ENCODE results near the gene XPR1. TPM values are rescaled to one million over a fixed set of nuclear protein-coding genes. Genes with fewer than 3 reads are reported as not detected.

XPR1 gene
- total RNA-seq, 1 experiment from 2014 or later, result 12.8 TPM

- no peaks in the 10 kb centered on the region for H3K36me3 ChIP-seq
- no peaks in the 10 kb centered on the region for H3K27me3 ChIP-seq
- H3K9me3 ChIP-seq, result no peaks in the 10 kb centered on the region
- no peak for DNase-seq
- H3K4me3 ChIP-seq, result no peak overlapping the region
These were observed 21.9 kb upstream of the XPR1 start for GRCh38 chr1:180609643-180610555.

- Histone ChIP-seq H3K9me3 (no peaks in the 10 kb centered on the region), H3K36me3 (no peaks in the 10 kb centered on the region), H3K27me3 (no peaks in the 10 kb centered on the region), H3K4me3 (no peak overlapping the region)
- no peak for DNase-seq
These were observed 21.2 kb upstream of the XPR1 start for GRCh38 chr1:180610556-180611015.

GRCh38 chr1:180611016-180611930 is 20.5 kb upstream of the XPR1 start:
- Histone ChIP-seq H3K27me3 (no peaks in the 10 kb centered on the region), H3K36me3 (no peaks in the 10 kb centered on the region), H3K9me3 (no peaks in the 10 kb centered on the region), H3K4me3 (no peak overlapping the region)
- no peak for DNase-seq

DNA sequence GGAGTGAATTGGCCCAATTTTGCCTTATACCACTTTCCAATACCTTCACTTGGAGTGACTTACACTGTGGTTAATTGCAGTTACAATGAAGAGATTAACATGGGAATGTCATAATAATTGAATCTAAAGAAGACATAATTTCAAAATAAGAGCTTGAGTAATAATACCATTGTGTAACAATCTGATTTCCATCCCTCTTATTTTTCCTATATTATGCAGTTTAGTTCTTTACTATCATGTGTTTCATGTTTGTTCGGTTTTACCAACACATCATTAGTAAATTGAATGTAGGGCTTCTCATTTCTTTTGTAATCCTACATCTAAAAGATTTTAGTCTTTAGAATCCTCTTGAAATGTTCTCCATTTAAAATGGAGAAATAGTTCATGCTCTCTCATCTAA is 19.2 kb upstream of the XPR1 start:
- no peak overlapping the region for H3K4me3 ChIP-seq
- no peaks in the 10 kb centered on the region for H3K36me3 ChIP-seq
- no peaks in the 10 kb centered on the region for H3K9me3 ChIP-seq
- H3K27me3 ChIP-seq, result no peaks in the 10 kb centered on the region
- DNase-seq, result no peak

DNA sequence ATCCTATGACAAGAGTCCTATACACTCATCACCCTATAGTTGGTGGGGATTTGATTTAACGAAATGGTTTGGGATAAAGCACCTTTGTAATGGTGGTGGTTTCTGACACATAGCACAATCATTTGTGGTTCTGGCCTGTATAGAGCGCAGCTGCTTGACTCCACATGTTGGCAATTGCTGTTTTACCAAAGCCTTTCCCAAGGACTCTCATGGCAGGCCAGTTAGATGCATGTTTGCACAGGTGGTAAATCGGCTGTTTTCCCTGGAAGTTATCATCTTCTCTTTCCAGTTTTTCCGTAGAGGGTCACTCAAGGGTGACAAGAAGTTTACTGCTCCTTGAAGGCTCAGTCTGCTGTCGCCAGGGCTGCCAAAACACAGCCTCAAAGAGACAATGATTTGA is 17.1 kb upstream of the XPR1 start:
- Histone ChIP-seq H3K36me3 (no peaks in the 10 kb centered on the region), H3K9me3 (no peaks in the 10 kb centered on the region), H3K4me3 (no peak overlapping the region), H3K27me3 (no peaks in the 10 kb centered on the region)
- no peak for DNase-seq

DNA sequence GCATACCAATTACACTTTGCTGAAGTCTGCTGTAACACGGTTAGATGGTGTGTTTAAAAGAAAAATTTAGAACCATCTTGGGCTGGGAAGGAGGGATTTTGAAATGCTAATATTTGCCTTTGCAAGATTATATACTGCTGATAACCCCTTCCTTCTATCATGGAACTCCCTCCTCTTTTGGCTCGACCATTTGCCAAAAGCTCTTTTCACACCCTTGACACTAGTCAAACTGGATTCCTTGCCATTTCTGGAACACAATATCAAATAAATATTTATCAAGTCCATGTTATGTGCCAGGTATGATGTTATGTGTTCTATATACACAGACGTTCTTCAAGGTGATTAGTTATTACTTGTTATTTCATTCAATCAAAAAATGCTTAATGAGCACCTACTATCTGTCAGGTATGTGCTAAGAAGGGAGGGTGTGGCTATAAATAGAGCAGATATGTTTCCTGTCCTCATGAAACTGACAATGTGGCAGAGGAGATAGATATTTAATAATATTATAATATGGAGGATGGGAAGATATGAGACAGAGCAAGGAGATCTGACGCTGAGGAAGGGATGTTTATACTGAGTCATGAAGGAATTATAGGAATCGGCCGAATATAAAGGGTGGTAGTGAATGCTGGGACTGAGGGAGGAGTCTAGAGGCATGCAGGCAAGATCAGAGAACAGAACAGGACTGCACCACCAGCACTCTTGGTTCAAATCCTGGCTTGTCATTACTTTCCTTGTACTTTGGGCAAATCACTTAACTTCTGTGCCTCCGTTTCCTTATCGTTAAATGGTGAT is 16.1 kb upstream of the XPR1 start:
- H3K36me3 ChIP-seq, result no peaks in the 10 kb centered on the region
- H3K9me3 ChIP-seq, result no peaks in the 10 kb centered on the region
- H3K27me3 ChIP-seq, result no peaks in the 10 kb centered on the region
- no peak overlapping the region for H3K4me3 ChIP-seq
- DNase-seq, result no peak

GRCh38 chr1:180616439-180616838 is 15.4 kb upstream of the XPR1 start:
- Histone ChIP-seq H3K4me3 (no peak overlapping the region), H3K9me3 (no peaks in the 10 kb centered on the region), H3K27me3 (no peaks in the 10 kb centered on the region), H3K36me3 (no peaks in the 10 kb centered on the region)
- DNase-seq, result peak; percentile 31

- Histone ChIP-seq H3K36me3 (no peaks in the 10 kb centered on the region), H3K9me3 (no peaks in the 10 kb centered on the region), H3K27me3 (no peaks in the 10 kb centered on the region), H3K4me3 (no peak overlapping the region)
- DNase-seq, result no peak
These were observed 13.9 kb upstream of the XPR1 start for GRCh38 chr1:180617774-180618395.

DNA sequence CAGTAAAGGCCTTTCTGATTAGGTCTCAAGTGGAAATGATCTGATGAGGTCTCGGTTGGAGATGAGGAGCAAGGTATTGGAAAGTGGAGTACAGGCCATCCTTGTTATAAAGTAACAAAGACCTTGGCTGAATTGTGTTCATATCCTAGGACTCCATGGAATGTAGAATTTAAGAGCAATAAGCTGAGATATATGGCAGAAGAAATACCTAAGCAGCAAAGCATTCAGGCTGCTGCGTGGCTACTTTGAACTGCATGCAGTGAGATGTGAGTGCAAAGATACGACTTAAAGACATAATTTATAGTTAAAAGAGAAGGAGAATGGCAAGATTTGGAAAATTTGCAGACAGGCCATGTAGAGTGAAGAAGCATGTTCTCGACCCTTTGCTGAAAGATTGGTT is 11.2 kb upstream of the XPR1 start:
- DNase-seq, result no peak
- Histone ChIP-seq H3K36me3 (no peaks in the 10 kb centered on the region), H3K27me3 (no peaks in the 10 kb centered on the region), H3K4me3 (no peak overlapping the region), H3K9me3 (no peaks in the 10 kb centered on the region)

DNA sequence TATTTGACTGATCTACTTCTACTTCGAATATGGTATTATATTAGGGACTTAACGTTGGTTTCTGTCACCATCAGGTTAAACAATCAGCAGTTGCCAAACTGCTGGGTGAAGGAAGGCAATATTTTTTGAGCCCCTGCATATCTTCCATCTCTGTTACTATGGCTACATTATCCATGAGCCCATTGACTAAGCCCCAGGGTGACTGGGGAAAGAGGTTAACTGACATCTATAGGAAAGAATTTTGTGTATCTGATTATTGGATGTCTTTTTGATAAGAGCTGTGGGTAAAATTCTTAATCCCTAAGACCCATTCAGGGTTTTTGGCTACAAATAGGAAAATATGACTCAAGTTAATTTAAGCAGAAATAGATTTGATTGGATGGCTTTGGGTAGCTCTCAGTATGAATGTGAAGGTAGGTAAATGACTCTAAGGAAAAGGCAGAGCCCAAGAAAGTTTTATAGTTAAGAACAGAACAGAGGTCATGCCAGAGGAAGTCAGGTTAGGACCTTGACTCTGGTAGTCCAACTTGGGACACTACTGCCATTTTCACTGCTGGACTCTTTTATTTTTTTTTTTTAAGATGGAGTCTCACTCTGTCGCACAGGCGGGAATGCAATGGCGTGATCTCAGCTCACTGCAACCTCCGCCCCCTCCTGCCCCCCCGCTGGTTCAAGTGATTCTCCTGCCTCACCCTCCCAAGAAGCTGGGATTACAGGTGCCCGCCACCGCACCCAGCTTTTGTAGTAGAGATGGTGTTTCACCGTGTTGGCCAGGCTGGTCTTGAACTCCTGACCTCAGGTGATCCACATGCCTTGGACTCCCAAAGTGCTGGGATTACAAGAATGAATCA is 8.9 kb upstream of the XPR1 start:
- no peak overlapping the region for H3K4me3 ChIP-seq
- no peak for DNase-seq
- H3K9me3 ChIP-seq, result no peaks in the 10 kb centered on the region
- H3K36me3 ChIP-seq, result no peaks in the 10 kb centered on the region
- no peaks in the 10 kb centered on the region for H3K27me3 ChIP-seq

GRCh38 chr1:180623579-180624347 is 8.1 kb upstream of the XPR1 start:
- no peak for DNase-seq
- Histone ChIP-seq H3K27me3 (no peaks in the 10 kb centered on the region), H3K9me3 (no peaks in the 10 kb centered on the region), H3K36me3 (no peaks in the 10 kb centered on the region), H3K4me3 (no peak overlapping the region)

- no peaks in the 10 kb centered on the region for H3K27me3 ChIP-seq
- H3K36me3 ChIP-seq, result no peaks in the 10 kb centered on the region
- DNase-seq, result no peak
- no peak overlapping the region for H3K4me3 ChIP-seq
- H3K9me3 ChIP-seq, result no peaks in the 10 kb centered on the region
These were observed 5.1 kb upstream of the XPR1 start for GRCh38 chr1:180626711-180627110.

DNA sequence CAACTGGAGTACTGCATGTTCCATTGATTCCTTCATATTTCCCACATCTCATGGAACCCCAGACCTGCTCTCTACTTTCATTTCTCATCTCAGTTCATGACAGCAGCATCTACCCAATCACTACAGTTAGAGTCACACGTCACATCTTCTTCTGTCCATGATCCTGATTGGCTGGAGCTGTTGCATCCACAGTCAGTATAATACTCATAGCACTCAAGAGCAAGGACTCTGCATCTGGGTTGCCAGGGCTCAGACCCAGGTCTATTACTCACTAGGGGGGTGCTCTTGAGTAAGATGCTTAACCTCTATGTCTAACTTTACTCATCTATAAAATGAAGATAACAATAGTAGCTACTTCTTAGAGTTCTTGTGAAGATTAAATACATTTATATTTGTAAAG is 4.4 kb upstream of the XPR1 start:
- peak; percentile 23 for DNase-seq
- no peaks in the 10 kb centered on the region for H3K9me3 ChIP-seq

GRCh38 chr1:180628646-180629045 is 3.2 kb upstream of the XPR1 start:
- no peak for DNase-seq
- Histone ChIP-seq H3K4me3 (no peak overlapping the region), H3K36me3 (no peaks in the 10 kb centered on the region), H3K9me3 (no peaks in the 10 kb centered on the region), H3K27me3 (no peaks in the 10 kb centered on the region)

More for the DNA sequence above, 4.4 kb upstream of the XPR1 start:
- H3K4me3 ChIP-seq, result no peak overlapping the region
- H3K27me3 ChIP-seq, result no peaks in the 10 kb centered on the region
- no peaks in the 10 kb centered on the region for H3K36me3 ChIP-seq

Data from MG63 (cell line).